ENCODE data around the gene POU6F2. TPM values are rescaled to one million over a fixed set of nuclear protein-coding genes. Genes with fewer than 3 reads are reported as not detected.

POU6F2 gene
- total and polyA plus RNA-seq, 2 donors (not counting 1 experiment from before 2014, with no cell fraction given), result 0.47 TPM; not detected in 1

- ATAC-seq (ENCODE audit: low read depth) (no peak), DNase-seq (no peak)
- H3K27ac Mint-ChIP-seq, result no peak overlapping the region
- H3K9me3 ChIP-seq (ENCODE audit: control extremely low read depth in 1 of 3, control insufficient read depth in 2 of 3, insufficient read depth in 1 of 3, low read length in 2 of 3), result no peaks in the 10 kb centered on the region
- H3K4me1 ChIP-seq (ENCODE audit: control insufficient read depth in 2 of 2, insufficient read depth in 2 of 2, low read length in 2 of 2), result no peaks in the 10 kb centered on the region
- no peaks in the 10 kb centered on the region for H3K4me1 Mint-ChIP-seq
- intact Hi-C loops (cut with micrococcal nuclease), result no loop called here
- H4K20me1 ChIP-seq (ENCODE audit: control insufficient read depth, insufficient read depth, low read length, poor library complexity, severe bottlenecking), result no peaks in the 10 kb centered on the region
- H3K4me3 Mint-ChIP-seq, result no peak overlapping the region
- H2AFZ ChIP-seq (ENCODE audit: insufficient read depth, low read depth, low read length, poor library complexity, severe bottlenecking), result no peak overlapping the region
- no peak overlapping the region for H3K9ac ChIP-seq (ENCODE audit: low read length)
- no peak overlapping the region for H3K4me3 ChIP-seq (ENCODE audit: control extremely low read depth in 1 of 5, extremely low read depth in 1 of 5, insufficient read depth in 1 of 5, low read depth in 2 of 5, low read length in 4 of 5)
- no peaks in the 10 kb centered on the region for H3K79me2 ChIP-seq (ENCODE audit: control insufficient read depth, insufficient read depth, low read length)
- peaks cover 0 to 3% (median 0%) of the 10 kb centered on the region in 4 experiments for H3K27me3 ChIP-seq (replicated peaks in 1 of 4; ENCODE audit: control extremely low read depth in 1 of 4, control insufficient read depth in 3 of 4, insufficient read depth in 4 of 4, low read length in 3 of 4)
- WGBS (ENCODE audit: insufficient coverage), result 96% methylated on average over 11 of the region's 13 CpGs
- H3K27me3 Mint-ChIP-seq, result peaks cover 5% of the 10 kb centered on the region
- no peaks in the 10 kb centered on the region for H3K9me3 Mint-ChIP-seq (ENCODE audit: insufficient read depth)
- H3K36me3 ChIP-seq (replicated peaks in 1 of 2; ENCODE audit: control extremely low read depth in 1 of 2, control insufficient read depth in 1 of 2, extremely low read depth in 1 of 2, insufficient read depth in 2 of 2, low read length in 1 of 2), result no peaks in the 10 kb centered on the region
- ChIA-PET POLR2A (no interaction called here), CTCF (no interaction called here)
- H3K4me2 ChIP-seq (replicated peaks; ENCODE audit: low read depth, low read length, poor library complexity, severe bottlenecking), result no peak overlapping the region
- no peak overlapping the region for H3K27ac ChIP-seq (ENCODE audit: low read length in 2 of 2)
- no peak for TF ChIP-seq EZH2 (IDR thresholded peaks at IDR 0.05; ENCODE audit: borderline replicate concordance, insufficient read depth, low read depth, low read length, poor library complexity, severe bottlenecking)
- TF ChIP-seq CTCF (IDR thresholded peaks at IDR 0.05), result no peak
These were observed 56.3 kb downstream of the POU6F2 start for GRCh38 chr7:39033885-39034624.

- no peaks in the 10 kb centered on the region for H3K9me3 Mint-ChIP-seq (ENCODE audit: insufficient read depth)
- no peak overlapping the region for H3K9ac ChIP-seq (ENCODE audit: low read length)
- H3K79me2 ChIP-seq (ENCODE audit: control insufficient read depth, insufficient read depth, low read length), result no peaks in the 10 kb centered on the region
- H3K9me3 ChIP-seq (ENCODE audit: control extremely low read depth in 1 of 3, control insufficient read depth in 2 of 3, insufficient read depth in 1 of 3, low read length in 2 of 3), result no peaks in the 10 kb centered on the region
- no peak for TF ChIP-seq CTCF (IDR thresholded peaks at IDR 0.05)
- TF ChIP-seq EZH2 (IDR thresholded peaks at IDR 0.05; ENCODE audit: borderline replicate concordance, insufficient read depth, low read depth, low read length, poor library complexity, severe bottlenecking), result no peak
- ATAC-seq (ENCODE audit: low read depth) (no peak), DNase-seq (no peak)
- no peak overlapping the region for H3K27ac ChIP-seq (ENCODE audit: low read length in 2 of 2)
- H3K4me1 ChIP-seq (ENCODE audit: control insufficient read depth in 2 of 2, insufficient read depth in 2 of 2, low read length in 2 of 2), result no peaks in the 10 kb centered on the region
- no peak overlapping the region for H3K4me3 ChIP-seq (ENCODE audit: control extremely low read depth in 1 of 5, extremely low read depth in 1 of 5, insufficient read depth in 1 of 5, low read depth in 2 of 5, low read length in 4 of 5)
- no peak overlapping the region for H3K4me2 ChIP-seq (replicated peaks; ENCODE audit: low read depth, low read length, poor library complexity, severe bottlenecking)
- peaks cover 0 to 3% (median 0%) of the 10 kb centered on the region in 4 experiments for H3K27me3 ChIP-seq (replicated peaks in 1 of 4; ENCODE audit: control extremely low read depth in 1 of 4, control insufficient read depth in 3 of 4, insufficient read depth in 4 of 4, low read length in 3 of 4)
- ChIA-PET POLR2A (no interaction called here), CTCF (no interaction called here)
- intact Hi-C loops (cut with micrococcal nuclease), result no loop called here
- H3K4me1 Mint-ChIP-seq, result no peaks in the 10 kb centered on the region
- no peak overlapping the region for H2AFZ ChIP-seq (ENCODE audit: insufficient read depth, low read depth, low read length, poor library complexity, severe bottlenecking)
- no peak overlapping the region for H3K27ac Mint-ChIP-seq
- peaks cover 5% of the 10 kb centered on the region for H3K27me3 Mint-ChIP-seq
- H4K20me1 ChIP-seq (ENCODE audit: control insufficient read depth, insufficient read depth, low read length, poor library complexity, severe bottlenecking), result no peaks in the 10 kb centered on the region
- WGBS (ENCODE audit: insufficient coverage), result 91% methylated on average over 3 of the region's 4 CpGs
- H3K4me3 Mint-ChIP-seq, result no peak overlapping the region
- H3K36me3 ChIP-seq (replicated peaks in 1 of 2; ENCODE audit: control extremely low read depth in 1 of 2, control insufficient read depth in 1 of 2, extremely low read depth in 1 of 2, insufficient read depth in 2 of 2, low read length in 1 of 2), result no peaks in the 10 kb centered on the region
These were observed 57.4 kb downstream of the POU6F2 start for GRCh38 chr7:39035156-39035555.
